Skeletal muscle tissue (tissue), 4 donors: ENCODE results near the gene CTDSP2. TPM values are rescaled to one million over a fixed set of nuclear protein-coding genes. Genes with fewer than 3 reads are reported as not detected.

ENCODE experiments used
- H3K27ac ChIP-seq: one replicate; pipeline ENCODE4 v1.7.0; 2013; ENCODE audit warnings: mild to moderate bottlenecking, low read depth, low read length, inconsistent platforms
- H3K27me3 ChIP-seq, 3 donors: one replicate each; pipeline ENCODE4 v1.7.0; 2013; ENCODE audit warnings: low read length in 3 of 3; ENCODE audit not compliant: control insufficient read depth in 3 of 3, insufficient read depth in 3 of 3
- H3K36me3 ChIP-seq, 3 donors: one replicate each; pipeline ENCODE4 v1.7.0; 2013; ENCODE audit warnings: low read length in 3 of 3; ENCODE audit not compliant: control insufficient read depth in 3 of 3, insufficient read depth in 3 of 3
- H3K4me1 ChIP-seq, 3 donors: one replicate each; pipeline ENCODE4 v1.7.0; 2013; ENCODE audit warnings: low read length in 3 of 3, mild to moderate bottlenecking in 3 of 3; ENCODE audit not compliant: control insufficient read depth in 3 of 3, insufficient read depth in 3 of 3
- H3K4me3 ChIP-seq, 3 donors: one replicate each; pipeline ENCODE4 v1.7.0; 2013; ENCODE audit warnings: low read length in 3 of 3
- H3K9ac ChIP-seq, 3 donors: one replicate each; pipeline ENCODE4 v1.7.0; 2013; ENCODE audit warnings: low read length in 3 of 3, mild to moderate bottlenecking in 3 of 3, moderate library complexity in 2 of 3, low read depth in 1 of 3
- H3K9me3 ChIP-seq, 3 donors: one replicate each; pipeline ENCODE4 v1.7.0; 2013; ENCODE audit warnings: low read length in 3 of 3; ENCODE audit not compliant: control insufficient read depth in 3 of 3
- total RNA-seq: library from RNA; depleted of rRNA; stranded (reverse); fragments of >200 nt; gene quantifications from one replicate; pipeline ENCODE4 v1.2.3, GENCODE V29; 2014
- donor health status: Osteomylitis.

CTDSP2 gene
- total RNA-seq, 1 donor from 2014 or later, result 51.1 TPM

DNA sequence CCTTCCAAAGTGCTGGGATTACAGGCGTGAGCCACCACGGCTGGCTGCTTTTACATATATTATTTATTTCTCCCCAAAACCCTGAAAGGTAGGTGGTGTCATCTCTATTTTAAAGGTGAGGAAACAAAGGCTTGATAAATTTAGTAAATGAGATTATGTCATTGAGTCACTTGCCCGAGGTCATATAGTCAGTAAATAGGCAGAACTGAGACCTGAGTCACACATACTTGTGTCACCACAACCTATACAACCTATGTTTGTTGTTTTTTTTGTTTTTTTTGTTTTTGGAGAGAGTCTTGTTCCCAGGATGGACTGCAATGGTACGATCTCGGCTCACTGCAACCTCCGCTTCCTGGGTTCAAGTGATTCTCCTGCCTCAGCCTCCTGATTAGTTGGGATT lies 51.2 kb downstream of the CTDSP2 start:
- Histone ChIP-seq H3K4me3 (no peak overlapping the region), H3K27ac (no peak overlapping the region), H3K9me3 (no peaks in the 10 kb centered on the region), H3K27me3 (no peaks in the 10 kb centered on the region), H3K36me3 (peaks cover 31 to 55% (median 51%) of the 10 kb centered on the region in 3 donors), H3K4me1 (no peaks in the 10 kb centered on the region), H3K9ac (no peak overlapping the region)

DNA sequence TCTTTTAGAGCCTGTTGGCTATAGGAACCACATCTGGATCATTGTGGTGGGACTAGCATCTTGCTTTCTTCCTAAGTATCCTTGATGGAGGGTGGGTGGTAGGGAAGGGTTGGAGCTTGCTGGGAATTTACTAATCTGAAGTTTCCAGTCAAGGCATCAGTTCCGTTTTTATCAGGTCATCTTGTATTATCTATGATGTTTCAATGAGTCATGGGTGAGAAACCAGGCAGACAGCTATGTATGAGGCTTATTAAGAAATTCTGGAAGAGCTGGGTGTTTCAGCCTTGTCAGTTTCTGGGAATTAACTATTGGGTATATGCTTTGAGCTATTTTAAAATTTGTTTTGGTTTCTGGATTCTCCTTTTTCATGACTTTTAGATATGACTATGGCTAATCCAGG lies 52.6 kb downstream of the CTDSP2 start:
- H3K4me1 ChIP-seq, result no peaks in the 10 kb centered on the region
- peaks cover 18 to 48% (median 36%) of the 10 kb centered on the region in 3 donors for H3K36me3 ChIP-seq
- no peak overlapping the region for H3K9ac ChIP-seq
- H3K9me3 ChIP-seq, result no peaks in the 10 kb centered on the region
- no peak overlapping the region for H3K4me3 ChIP-seq
- H3K27ac ChIP-seq, result no peak overlapping the region
- H3K27me3 ChIP-seq, result no peaks in the 10 kb centered on the region

DNA sequence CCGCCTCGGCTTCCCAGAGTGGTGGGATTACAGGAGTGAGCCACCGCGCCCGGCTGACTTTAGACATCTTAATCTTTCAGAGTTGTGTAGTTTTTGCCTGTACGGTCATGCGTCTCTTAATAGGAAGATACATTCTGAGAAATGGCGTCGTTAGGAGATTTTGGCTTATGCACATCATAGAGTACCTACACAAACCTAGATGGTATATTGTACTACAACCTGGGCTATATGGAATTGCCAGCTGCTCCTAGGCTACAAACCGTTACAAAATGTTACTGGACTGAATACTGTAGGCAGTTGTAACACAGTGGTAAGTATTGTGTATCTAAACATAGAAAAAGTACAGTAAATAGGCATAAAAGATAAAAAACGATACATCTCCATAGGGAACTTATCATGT lies 62.7 kb downstream of the CTDSP2 start:
- Histone ChIP-seq H3K36me3 (peaks cover 24 to 40% (median 32%) of the 10 kb centered on the region in 3 donors), H3K4me3 (no peak overlapping the region), H3K27ac (no peak overlapping the region), H3K27me3 (no peaks in the 10 kb centered on the region), H3K4me1 (peaks cover 8 to 19% (median 10%) of the 10 kb centered on the region in 3 donors), H3K9me3 (no peaks in the 10 kb centered on the region), H3K9ac (no peak overlapping the region)

DNA sequence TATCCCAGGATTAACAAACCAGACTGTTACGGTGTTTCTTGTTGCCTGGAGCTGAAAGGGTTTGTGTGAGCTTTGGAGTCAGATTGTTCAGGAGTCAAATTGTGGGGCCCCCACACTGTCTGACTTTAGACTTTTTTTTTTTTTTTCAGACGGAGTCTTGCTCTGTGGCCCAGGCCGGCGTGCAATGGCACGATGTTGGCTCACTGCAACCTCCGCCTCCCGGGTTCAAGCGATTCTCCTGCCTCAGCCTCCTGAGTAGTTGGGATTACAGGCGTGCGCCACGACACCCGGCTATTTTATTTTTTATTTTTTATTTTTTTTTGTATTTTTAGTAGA lies 63.1 kb downstream of the CTDSP2 start:
- Histone ChIP-seq H3K27ac (no peak overlapping the region), H3K9me3 (no peaks in the 10 kb centered on the region), H3K9ac (peak overlapping the region; percentile 88 to 97 (median 97)), H3K4me3 (peak overlapping the region; percentile 97 to 100 (median 100)), H3K27me3 (no peaks in the 10 kb centered on the region), H3K4me1 (peaks cover 8 to 19% (median 10%) of the 10 kb centered on the region in 3 donors), H3K36me3 (peaks cover 24 to 37% (median 30%) of the 10 kb centered on the region in 3 donors)

DNA sequence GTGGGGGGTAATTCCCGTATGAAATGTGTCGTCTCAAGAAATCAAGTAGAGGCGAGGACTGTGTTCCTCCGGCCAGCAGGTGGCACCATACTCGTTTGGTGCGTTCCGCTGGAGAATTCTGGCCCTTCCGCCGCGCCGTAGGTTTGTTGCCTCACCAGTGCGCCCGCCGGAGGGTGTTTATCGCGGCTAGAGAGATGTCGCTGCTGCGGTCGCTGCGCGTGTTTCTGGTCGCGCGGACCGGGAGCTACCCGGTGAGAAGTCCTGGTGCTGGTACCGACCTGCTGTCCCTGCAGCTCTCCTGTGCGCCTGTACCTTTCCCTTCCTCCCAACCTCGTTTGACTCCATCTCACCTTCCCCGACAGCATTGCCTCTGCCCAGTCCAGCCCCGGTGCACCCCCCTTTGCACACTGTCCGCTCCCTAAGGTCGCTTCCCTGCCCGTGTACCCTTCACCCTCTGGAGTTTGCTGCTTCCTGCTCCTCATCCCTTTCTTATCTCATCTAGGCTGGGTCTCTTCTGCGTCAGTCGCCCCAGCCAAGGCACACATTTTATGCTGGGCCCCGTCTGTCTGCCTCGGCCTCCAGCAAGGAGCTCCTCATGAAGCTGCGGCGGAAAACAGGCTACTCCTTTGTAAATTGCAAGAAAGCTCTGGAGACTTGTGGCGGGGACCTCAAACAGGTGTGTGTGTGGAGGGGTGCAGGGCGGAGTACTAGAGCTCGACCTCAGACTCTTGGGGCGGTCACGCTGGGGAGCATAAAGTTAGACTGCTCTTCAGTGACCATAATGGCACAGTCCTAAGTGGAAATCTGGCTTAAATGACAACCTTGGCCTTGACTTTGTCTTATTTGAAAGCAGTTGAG lies 63.7 kb downstream of the CTDSP2 start, which contains the start of gene TSFM:
Gene TSFM, plus strand, starts transcription at position 180 of the 858 bp plus-strand sequence. Its CDS starts 15 bp downstream, at position 195.
- no peaks in the 10 kb centered on the region for H3K27me3 ChIP-seq
- peak within 1 kb of the TSS; percentile 88 to 97 (median 97) for H3K9ac ChIP-seq
- peaks cover 23 to 35% (median 28%) of the 10 kb centered on the region in 3 donors for H3K36me3 ChIP-seq
- H3K27ac ChIP-seq, result peak within 1 kb of the TSS; percentile 61
- peak within 1 kb of the TSS; percentile 97 to 100 (median 100) for H3K4me3 ChIP-seq
- H3K9me3 ChIP-seq, result no peaks in the 10 kb centered on the region
- H3K4me1 ChIP-seq, result peaks cover 8 to 19% (median 10%) of the 10 kb centered on the region in 3 donors

DNA sequence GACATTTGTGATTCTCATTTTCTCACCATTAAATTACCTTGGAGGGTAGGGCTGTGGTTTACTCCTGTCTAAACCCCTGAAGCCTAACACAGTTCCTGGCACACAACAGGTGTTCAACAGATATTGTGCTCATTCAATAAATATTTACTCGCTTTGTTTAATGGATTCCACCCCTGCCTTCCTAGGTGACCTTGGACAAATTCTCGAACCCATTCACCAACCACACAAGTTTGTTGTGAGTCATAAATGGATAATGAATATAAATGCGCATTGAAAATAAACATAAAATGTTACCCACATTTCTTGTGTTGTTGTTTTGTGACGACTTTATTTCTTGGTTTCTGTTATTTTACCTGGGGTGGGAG lies 64.3 kb downstream of the CTDSP2 start:
- no peaks in the 10 kb centered on the region for H3K9me3 ChIP-seq
- no peaks in the 10 kb centered on the region for H3K27me3 ChIP-seq
- H3K4me3 ChIP-seq, result peak overlapping the region; percentile 97 to 100 (median 100)
- peaks cover 21 to 34% (median 27%) of the 10 kb centered on the region in 3 donors for H3K36me3 ChIP-seq
- no peak overlapping the region for H3K27ac ChIP-seq
- peak overlapping the region in 1 of 3 donors; percentile 4 for H3K9ac ChIP-seq
- peaks cover 8 to 19% (median 10%) of the 10 kb centered on the region in 3 donors for H3K4me1 ChIP-seq

DNA sequence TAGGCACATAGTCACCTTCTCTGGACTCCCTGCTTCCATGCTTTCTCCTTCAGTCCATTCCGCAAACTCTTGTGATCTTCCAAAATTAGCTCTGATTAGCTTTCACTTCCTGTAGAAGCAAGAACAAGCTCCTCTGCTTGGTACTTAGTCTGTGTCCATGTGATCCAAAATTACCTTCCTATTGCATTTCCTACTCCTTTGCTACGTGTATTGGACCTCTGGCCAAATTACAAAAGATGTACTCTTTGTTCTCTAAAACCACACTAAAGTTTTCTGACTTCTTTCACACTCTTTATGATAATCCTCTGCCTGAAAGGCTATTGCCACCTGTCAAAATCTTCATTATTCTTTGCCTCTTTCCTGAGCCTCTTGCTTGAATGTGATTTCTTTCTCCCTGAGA lies 64.7 kb downstream of the CTDSP2 start:
- Histone ChIP-seq H3K27ac (no peak overlapping the region), H3K9ac (no peak overlapping the region), H3K36me3 (peaks cover 17 to 30% (median 23%) of the 10 kb centered on the region in 3 donors)

DNA sequence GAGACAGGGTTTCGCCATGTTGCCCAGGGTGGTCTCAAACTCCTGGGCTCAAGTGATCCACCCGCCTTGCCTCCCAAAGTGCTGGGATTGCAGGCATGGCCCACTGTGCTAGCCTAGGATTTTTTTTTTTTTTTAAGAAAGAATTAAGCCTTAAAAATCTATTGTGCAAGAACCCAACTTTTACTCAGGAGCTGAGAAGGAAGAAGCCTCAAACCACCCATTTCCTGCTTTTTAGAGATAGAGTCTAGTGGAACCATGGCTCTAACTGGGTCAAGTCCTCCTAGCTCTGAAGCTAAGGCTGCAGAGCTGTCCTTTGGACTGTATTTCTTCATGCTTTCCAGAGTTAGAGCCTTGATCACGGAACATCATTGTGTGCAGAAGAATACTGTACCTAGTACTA lies 65.3 kb downstream of the CTDSP2 start:
- Histone ChIP-seq H3K27ac (no peak overlapping the region), H3K4me3 (no peak overlapping the region), H3K27me3 (no peaks in the 10 kb centered on the region), H3K36me3 (peaks cover 11 to 24% (median 21%) of the 10 kb centered on the region in 3 donors), H3K9ac (no peak overlapping the region), H3K9me3 (no peaks in the 10 kb centered on the region), H3K4me1 (peaks cover 8 to 19% (median 10%) of the 10 kb centered on the region in 3 donors)

More for the DNA sequence above, 64.7 kb downstream of the CTDSP2 start:
- H3K4me3 ChIP-seq, result no peak overlapping the region
- peaks cover 8 to 19% (median 10%) of the 10 kb centered on the region in 3 donors for H3K4me1 ChIP-seq
- H3K27me3 ChIP-seq, result no peaks in the 10 kb centered on the region
- H3K9me3 ChIP-seq, result no peaks in the 10 kb centered on the region

DNA sequence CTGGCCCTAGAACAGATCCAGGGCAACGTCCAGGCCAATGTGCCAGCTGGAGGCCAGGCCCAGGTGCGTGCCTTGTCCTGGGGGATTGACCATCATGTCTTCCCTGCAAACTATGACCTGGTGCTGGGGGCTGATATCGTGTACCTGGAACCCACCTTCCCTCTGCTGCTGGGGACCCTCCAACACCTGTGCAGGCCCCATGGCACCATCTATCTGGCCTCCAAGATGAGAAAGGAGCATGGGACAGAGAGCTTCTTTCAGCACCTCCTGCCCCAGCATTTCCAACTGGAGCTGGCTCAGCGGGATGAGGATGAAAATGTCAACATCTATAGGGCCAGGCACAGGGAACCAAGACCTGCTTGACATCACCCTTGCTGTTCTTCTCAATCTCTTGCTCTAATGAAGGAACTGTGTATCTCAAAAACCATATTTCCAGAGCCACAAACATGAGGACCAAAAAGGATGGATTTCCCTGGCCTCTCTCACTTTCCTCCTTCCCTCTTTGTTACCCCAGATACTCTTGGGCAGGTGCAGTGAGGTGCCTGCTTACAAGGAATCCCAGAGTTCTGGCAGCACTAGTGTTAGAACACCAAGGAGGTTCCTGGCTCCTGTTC lies 66.1 kb downstream of the CTDSP2 start:
- H3K4me1 ChIP-seq, result peaks cover 8 to 19% (median 10%) of the 10 kb centered on the region in 3 donors
- no peak overlapping the region for H3K4me3 ChIP-seq
- peaks cover 6 to 22% (median 14%) of the 10 kb centered on the region in 3 donors for H3K36me3 ChIP-seq
- H3K27ac ChIP-seq, result no peak overlapping the region
- H3K9ac ChIP-seq, result no peak overlapping the region
- no peaks in the 10 kb centered on the region for H3K27me3 ChIP-seq
- H3K9me3 ChIP-seq, result no peaks in the 10 kb centered on the region

DNA sequence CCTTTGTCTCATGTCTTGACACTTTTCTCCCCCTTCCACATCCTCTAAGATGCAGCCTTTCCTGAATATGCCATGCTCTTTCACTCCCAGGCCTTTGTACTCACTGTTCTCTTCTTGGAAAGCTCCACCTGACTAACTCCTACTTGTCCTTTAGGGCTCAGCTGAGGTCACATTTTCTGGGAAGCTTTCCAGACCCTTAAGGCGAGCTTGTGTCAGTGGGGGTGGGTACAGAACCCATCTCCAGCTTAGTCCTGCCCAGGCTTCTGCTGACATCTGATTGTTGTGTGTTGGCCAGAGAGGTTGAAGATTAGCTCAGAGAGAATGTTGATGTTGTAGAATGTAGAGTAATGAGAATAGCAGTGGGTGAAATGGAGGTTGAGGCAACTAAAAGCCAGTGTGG lies 66.8 kb downstream of the CTDSP2 start:
- Histone ChIP-seq H3K9me3 (no peaks in the 10 kb centered on the region), H3K4me3 (no peak overlapping the region), H3K9ac (no peak overlapping the region), H3K27me3 (no peaks in the 10 kb centered on the region), H3K36me3 (peaks cover 3 to 19% (median 14%) of the 10 kb centered on the region in 3 donors), H3K4me1 (peaks cover 8 to 19% (median 10%) of the 10 kb centered on the region in 3 donors), H3K27ac (no peak overlapping the region)
